GM18858 (cell line): Measurements from ENCODE around the gene CUL1.

Experiments
- ATAC-seq: cut with Tn5 transposase; IDR thresholded peaks from one replicate; pipeline ENCODE4 v1.9.1; 2021; ENCODE audit not compliant: unreplicated experiment

The CUL1 gene

GRCh38 chr7:148717266-148717793, 18.6 kb downstream of the CUL1 start:
- no peak for ATAC-seq

- no peak for ATAC-seq
These were observed 19.7 kb downstream of the CUL1 start for GRCh38 chr7:148718431-148718830.

GRCh38 chr7:148719753-148720152, 21.1 kb downstream of the CUL1 start:
- no peak for ATAC-seq

GRCh38 chr7:148720472-148720871, 21.8 kb downstream of the CUL1 start:
- ATAC-seq, result no peak

GRCh38 chr7:148721390-148721789, 22.7 kb downstream of the CUL1 start:
- ATAC-seq, result no peak

GRCh38 chr7:148722340-148723165, 23.9 kb downstream of the CUL1 start:
- ATAC-seq, result no peak

GRCh38 chr7:148723166-148723559, 24.5 kb downstream of the CUL1 start:
- no peak for ATAC-seq

GRCh38 chr7:148723846-148724245, 25.1 kb downstream of the CUL1 start:
- ATAC-seq, result no peak

- no peak for ATAC-seq
These were observed 27.7 kb downstream of the CUL1 start for GRCh38 chr7:148726385-148726784.

- no peak for ATAC-seq
These were observed 29.0 kb downstream of the CUL1 start for GRCh38 chr7:148727501-148728278.

GRCh38 chr7:148729984-148730733, 31.5 kb downstream of the CUL1 start:
- no peak for ATAC-seq

GRCh38 chr7:148732862-148733261, 34.2 kb downstream of the CUL1 start:
- no peak for ATAC-seq

- ATAC-seq, result no peak
These were observed 34.8 kb downstream of the CUL1 start for GRCh38 chr7:148733496-148733895.

GRCh38 chr7:148735141-148735540, 36.4 kb downstream of the CUL1 start:
- ATAC-seq, result no peak

- no peak for ATAC-seq
These were observed 37.3 kb downstream of the CUL1 start for GRCh38 chr7:148735967-148736366.

- ATAC-seq, result no peak
These were observed 40.2 kb downstream of the CUL1 start for GRCh38 chr7:148738737-148739535.

- no peak for ATAC-seq
These were observed 47.4 kb downstream of the CUL1 start for GRCh38 chr7:148746135-148746534.

- ATAC-seq, result no peak
These were observed 48.6 kb downstream of the CUL1 start for GRCh38 chr7:148747274-148747673.

GRCh38 chr7:148750442-148751355, 52.0 kb downstream of the CUL1 start:
- no peak for ATAC-seq
